Fibroblast of lung (primary cell): ENCODE data around the gene FYN.

Experiments used
- EZH2 ChIP-seq: IDR thresholded peaks from 2 replicates; pipeline ENCODE4 v1.5.1; 2012; ENCODE audit warnings: low read length, control low read depth, mild to moderate bottlenecking; ENCODE audit errors: missing control alignments
- TF ChIP-seq, protein P1 (sequence below), 2 donors: IDR thresholded peaks in 1 of 2; conservative IDR thresholded peaks in 1 of 2; 1 replicate in 1 of 2; 2 replicates in 1 of 2; pipeline ENCODE4 v1.5.1; 2011 to 2012; ENCODE audit warnings: low read length in 2 of 2, control low read depth in 1 of 2, inconsistent platforms in 1 of 2, low read depth in 1 of 2, mild to moderate bottlenecking in 1 of 2

DNA sequence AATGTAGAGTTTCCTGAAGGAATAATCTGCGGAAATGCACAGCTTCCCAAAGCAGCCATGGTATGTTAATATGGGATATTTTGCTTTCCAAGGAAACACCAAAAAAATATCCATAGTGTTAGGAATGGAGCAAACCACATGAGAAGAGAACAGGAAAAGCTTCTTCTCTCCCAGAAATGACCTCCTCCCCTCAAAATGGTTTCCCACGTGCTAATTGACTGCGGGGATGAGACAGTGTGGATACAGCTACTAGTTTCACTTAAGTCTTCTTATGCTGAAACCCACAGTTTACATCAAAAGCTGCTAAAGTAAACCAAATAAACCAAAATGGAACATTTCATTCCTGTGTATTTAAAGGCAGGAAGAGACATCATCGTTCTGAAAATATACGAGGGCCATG is 69.4 kb downstream of the FYN start:
- TF ChIP-seq, protein P1, sequence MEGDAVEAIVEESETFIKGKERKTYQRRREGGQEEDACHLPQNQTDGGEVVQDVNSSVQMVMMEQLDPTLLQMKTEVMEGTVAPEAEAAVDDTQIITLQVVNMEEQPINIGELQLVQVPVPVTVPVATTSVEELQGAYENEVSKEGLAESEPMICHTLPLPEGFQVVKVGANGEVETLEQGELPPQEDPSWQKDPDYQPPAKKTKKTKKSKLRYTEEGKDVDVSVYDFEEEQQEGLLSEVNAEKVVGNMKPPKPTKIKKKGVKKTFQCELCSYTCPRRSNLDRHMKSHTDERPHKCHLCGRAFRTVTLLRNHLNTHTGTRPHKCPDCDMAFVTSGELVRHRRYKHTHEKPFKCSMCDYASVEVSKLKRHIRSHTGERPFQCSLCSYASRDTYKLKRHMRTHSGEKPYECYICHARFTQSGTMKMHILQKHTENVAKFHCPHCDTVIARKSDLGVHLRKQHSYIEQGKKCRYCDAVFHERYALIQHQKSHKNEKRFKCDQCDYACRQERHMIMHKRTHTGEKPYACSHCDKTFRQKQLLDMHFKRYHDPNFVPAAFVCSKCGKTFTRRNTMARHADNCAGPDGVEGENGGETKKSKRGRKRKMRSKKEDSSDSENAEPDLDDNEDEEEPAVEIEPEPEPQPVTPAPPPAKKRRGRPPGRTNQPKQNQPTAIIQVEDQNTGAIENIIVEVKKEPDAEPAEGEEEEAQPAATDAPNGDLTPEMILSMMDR (conservative IDR thresholded peaks at IDR 0.05 in 1 of 2, IDR thresholded peaks at IDR 0.05 in 1 of 2; ENCODE audit: low read depth in 1 of 2, low read length in 2 of 2), result no peak
- TF ChIP-seq EZH2, result no peak
